GM21515 (cell line): ENCODE results near the gene FBLN2.

ENCODE experiments used
- ATAC-seq: cut with Tn5 transposase; IDR thresholded peaks from one replicate; pipeline ENCODE4 v1.9.1; 2021; ENCODE audit not compliant: unreplicated experiment

Gene FBLN2

DNA sequence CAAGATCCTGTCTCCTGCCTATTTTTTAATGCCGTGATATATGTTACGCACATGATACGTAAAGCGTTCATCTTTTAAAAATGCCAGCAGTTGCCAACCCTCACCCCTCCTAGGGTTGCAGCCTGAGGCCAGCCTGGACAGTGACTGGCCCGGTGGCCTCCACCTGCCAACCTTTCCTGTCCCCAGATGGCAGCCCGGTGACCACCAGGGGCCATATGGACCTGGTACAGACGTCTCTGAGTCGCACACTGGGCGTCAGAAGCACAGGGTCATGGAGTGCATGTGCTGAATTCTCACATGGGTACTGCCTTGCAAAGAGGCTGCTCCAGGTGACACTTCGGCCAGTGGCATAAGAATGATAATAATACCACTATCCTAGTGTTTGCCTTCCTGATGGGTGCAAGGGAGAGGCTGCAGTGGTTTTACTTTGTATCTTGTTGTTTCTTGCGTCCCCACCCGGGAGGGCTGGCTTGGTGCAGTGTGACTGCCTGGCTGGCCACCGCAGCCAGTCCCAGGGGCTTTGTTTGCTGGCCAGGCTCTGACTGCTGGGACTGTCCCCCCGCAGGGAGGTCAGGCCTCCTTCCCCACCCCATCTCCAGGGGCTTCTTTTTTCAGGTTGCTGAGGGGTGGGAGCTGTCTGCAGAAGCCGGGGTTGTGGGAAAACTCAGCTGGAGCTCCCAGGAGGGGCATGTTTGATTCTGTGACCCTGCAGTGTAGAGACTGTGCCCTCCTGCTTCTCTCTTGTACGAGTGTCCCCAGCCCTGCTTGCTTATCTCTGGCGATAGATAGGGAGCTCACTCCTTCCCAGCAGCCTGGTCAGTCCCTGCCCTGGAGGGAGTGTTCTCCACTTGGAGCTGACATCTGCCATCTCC lies 16.9 kb downstream of the FBLN2 start:
- ATAC-seq: no peak

GRCh38 chr3:13566453-13566748 lies 17.5 kb downstream of the FBLN2 start:
- no peak for ATAC-seq

DNA sequence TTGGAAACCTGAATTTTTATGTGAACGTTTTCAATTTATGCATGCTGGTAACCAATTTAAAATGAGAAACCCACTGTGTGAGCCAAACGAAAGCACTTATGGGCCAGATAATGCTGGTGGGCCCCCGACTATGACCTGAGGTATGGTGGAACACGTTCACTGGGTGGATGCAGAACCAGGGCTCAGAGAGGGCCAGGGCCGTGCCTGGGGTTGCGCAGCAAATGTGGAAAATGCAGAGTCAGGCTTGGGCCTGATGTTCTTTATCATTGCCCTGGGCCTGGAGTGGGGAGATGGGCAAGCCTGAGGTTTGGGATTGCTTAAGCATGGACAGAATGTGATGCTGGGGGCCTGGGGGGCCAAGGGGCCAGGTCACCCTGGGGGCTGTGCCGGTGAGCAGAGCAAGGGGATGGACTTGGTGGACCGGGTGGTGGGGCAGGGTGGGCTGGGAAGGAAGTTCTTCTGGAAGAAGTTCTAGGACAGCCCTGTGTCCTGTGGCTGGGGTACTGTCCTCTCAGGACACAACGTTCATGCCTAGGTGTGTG lies 17.9 kb downstream of the FBLN2 start:
- no peak for ATAC-seq

DNA sequence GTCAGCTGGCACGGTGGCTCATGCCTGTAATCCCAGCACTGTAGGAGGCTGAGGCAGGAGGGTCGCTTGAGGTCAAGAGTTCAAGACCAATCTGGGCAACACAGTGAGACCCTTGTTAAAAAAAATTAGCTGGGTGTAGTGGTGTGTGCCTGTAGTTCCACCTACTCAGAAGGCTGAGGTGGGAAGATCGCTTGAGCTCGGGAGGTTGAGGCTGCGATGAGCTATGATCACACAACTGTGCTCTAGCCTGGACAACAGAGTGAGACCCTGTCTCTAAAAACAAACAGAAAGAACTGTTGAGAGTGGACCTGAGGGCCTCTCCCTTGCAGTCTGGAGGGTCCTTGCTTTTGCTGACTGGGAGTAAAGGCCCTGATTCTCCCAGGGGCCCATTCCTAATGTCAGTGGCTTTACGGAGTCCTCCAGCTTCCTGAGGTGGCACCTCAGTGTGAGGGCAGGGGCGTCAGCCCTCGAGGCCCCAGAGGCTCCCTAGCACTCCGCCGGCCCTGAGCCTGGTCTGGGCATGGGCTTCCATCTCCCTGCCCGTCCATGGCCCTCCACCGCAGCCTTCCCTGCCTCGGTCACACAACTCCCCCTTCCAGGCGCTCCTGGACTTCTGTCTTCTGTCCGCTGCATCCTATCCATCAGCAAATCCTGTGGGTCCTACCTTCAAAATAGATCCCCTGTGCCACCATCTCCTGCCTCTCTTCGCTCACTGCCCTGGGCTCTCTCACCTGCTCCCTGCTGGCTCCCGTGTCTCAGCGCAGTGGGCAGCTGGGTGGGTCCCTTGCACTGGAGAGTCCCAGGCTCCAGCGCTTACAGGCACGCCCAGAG lies 19.0 kb downstream of the FBLN2 start:
- ATAC-seq: no peak

GRCh38 chr3:13568515-13569028 lies 19.6 kb downstream of the FBLN2 start:
- no peak for ATAC-seq

DNA sequence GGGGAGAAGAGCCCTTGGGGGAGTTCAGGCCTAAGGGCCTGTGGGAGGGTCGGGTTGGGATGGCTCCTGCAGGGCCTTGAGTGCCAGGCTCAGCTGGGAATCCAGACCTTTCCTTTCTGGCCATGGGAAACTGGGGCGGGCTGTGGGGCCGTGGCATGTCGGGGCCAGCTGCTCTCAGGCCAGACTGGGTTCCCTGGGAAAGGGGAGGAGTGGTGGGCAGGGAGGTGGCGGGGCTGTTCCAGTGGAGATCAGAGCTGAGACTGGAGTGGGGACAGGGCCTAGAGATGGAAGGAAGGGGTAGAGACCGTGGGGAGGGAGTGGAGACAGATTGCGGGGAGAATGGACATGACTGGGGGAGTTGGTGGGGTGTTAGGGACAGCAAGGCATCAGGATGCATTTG lies 20.3 kb downstream of the FBLN2 start:
- no peak for ATAC-seq

- no peak for ATAC-seq
Observed at GRCh38 chr3:13569641-13570390, 20.9 kb downstream of the FBLN2 start.

DNA sequence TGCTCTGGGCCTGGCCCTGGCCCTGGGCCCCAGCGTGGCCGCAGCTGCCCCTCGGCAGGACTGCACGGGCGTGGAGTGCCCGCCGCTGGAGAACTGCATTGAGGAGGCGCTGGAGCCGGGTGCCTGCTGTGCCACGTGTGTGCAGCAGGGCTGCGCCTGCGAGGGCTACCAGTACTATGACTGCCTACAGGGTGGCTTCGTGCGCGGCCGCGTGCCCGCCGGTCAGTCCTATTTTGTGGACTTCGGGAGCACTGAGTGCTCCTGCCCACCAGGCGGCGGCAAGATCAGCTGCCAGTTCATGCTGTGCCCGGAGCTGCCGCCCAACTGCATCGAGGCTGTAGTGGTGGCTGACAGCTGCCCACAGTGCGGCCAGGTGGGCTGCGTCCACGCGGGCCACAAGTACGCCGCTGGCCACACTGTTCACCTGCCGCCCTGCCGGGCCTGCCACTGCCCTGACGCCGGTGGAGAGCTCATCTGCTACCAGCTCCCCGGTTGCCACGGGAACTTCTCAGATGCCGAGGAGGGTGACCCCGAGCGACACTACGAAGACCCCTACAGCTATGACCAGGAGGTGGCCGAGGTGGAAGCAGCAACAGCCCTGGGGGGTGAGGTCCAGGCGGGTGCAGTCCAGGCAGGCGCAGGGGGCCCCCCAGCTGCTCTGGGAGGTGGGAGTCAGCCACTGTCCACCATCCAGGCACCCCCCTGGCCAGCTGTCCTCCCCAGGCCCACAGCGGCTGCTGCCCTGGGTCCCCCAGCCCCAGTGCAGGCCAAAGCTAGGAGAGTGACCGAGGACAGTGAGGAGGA lies 21.7 kb downstream of the FBLN2 start:
- ATAC-seq: no peak

- ATAC-seq: no peak
Observed at GRCh38 chr3:13571264-13571663, 22.3 kb downstream of the FBLN2 start.

GRCh38 chr3:13571831-13572750 lies 23.2 kb downstream of the FBLN2 start:
- ATAC-seq: no peak

- no peak for ATAC-seq
Observed at GRCh38 chr3:13572926-13573623, 24.1 kb downstream of the FBLN2 start.

DNA sequence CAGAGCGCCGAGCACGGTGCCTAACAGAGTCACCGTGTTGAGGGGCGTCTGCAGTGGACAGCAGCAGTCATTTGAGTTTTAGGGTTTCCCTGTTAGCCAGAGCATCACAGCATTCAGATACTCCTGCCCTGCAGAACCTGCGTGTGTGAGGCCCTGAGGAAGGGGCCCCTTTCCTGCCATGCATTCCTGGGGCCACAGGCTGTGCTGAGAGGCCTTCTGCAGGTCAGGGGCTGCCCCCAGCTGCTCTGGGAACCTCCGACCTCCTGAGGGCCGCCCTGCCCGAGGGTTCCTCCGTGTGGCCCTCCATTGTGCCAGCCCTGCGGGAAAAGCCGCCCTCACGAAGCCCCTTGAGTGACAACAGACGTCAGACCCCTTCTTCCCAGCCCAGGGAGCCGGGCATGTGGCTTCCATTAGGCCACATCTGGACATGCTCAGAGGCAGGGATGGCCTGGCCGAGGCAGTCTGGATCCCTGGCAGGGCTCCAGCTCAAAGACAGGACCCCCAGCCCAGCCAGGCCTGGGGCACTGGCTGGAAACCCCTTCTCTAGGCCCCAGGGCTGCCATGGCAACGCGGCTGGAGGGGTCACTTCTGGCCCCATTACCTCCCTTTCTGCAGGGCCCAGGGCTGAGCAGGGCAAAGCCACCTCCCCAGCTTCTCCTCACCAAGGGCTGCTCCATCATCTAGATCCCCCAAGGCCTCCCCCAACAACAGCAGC lies 25.3 kb downstream of the FBLN2 start:
- no peak for ATAC-seq

- no peak for ATAC-seq
Observed at GRCh38 chr3:13574798-13575451, 26.0 kb downstream of the FBLN2 start.

DNA sequence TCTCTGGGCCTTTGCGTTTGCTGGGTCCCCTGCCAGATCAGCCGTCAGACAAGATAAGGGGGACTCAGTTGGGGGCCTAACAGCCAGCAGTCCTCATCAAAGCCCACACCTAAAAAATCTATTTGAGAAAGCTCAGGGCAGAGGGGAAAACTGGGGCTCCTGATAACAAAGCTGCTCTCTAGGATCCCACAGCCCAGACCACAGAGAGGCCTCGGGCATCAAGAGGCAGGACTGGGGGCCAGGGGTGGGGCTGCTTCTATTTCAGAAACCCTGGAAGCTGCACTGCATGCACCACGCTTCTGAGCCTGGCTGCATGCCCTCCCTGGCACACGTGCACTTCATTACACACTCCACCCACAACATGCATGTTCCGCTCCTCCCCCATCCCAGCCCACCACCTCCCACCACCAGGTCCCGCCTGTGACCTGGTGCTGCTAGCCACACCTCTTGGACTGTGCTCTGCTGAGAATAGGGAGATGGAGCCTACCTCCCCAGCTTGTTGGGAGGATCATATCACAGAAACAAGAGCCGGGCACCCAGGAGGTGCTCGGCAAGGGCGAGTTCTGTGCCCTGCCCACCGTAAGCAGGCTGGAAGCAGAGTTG lies 26.6 kb downstream of the FBLN2 start:
- ATAC-seq: no peak

GRCh38 chr3:13577181-13578121 lies 28.5 kb downstream of the FBLN2 start:
- ATAC-seq: no peak

DNA sequence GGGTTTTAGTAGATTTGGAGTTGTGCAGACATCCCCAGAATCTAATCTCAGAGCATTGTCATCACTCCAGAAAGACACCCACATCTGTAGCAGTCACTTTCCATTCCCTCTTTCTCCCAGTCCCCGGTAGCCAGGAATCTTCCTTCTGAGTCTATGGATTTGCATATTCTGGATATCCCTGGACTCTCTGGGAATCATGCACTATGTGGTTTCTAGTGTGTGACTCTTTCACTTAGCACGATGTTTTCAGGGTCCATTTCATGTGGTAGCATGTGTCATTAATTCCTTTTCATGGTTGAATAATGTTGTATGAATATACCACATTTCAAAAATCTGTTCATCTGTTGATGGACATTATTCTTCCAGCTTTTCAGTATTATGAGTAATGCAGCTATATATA lies 29.3 kb downstream of the FBLN2 start:
- ATAC-seq: no peak
